ENCODE results near the gene NEGR1.

NEGR1 gene

DNA sequence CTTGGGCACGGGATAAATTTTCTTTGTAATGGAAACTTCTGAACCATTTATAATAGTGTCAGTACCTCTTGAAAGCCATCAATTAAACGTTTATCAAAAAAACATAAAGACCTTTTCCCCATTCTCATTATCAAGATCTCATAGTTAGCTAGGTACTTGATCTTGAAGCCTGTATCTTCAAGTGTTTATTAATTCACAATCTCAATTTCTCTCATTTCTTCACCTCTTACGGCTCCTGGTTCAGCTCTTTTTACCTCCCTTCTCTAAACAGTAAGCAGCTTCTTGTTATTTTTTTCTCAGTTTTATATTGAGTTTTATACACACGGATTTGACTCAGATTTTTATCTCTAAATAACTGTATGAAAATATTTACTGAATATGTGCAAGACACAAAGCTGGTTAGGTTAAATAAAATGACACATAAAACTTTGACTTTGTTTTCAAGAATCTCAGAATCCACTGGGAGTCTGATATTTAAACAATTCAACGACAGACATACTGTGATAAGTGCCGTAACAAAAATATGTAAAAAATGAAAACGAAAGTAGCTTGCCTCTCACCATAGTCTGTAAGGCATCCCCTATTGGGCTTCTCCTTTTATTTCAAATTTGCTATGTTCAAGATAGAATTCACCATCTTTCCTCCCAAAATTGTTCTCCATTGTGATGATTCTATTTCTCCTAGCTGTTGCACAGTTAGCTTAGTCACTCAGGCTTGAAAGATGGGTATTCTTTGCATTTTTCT lies 789.9 kb downstream of the NEGR1 start:
- no peak overlapping the region for H3K4me3 ChIP-seq (ENCODE audit: low read depth, low read length)
- TF ChIP-seq POLR2A (IDR thresholded peaks at IDR 0.05; ENCODE audit: extremely low read depth, insufficient read length) (no peak), MYC (IDR thresholded peaks at IDR 0.05; ENCODE audit: low read depth, low read length) (no peak), MAX (IDR thresholded peaks at IDR 0.05; ENCODE audit: low read depth, low read length) (no peak)
- TF ChIP-seq, protein P1, sequence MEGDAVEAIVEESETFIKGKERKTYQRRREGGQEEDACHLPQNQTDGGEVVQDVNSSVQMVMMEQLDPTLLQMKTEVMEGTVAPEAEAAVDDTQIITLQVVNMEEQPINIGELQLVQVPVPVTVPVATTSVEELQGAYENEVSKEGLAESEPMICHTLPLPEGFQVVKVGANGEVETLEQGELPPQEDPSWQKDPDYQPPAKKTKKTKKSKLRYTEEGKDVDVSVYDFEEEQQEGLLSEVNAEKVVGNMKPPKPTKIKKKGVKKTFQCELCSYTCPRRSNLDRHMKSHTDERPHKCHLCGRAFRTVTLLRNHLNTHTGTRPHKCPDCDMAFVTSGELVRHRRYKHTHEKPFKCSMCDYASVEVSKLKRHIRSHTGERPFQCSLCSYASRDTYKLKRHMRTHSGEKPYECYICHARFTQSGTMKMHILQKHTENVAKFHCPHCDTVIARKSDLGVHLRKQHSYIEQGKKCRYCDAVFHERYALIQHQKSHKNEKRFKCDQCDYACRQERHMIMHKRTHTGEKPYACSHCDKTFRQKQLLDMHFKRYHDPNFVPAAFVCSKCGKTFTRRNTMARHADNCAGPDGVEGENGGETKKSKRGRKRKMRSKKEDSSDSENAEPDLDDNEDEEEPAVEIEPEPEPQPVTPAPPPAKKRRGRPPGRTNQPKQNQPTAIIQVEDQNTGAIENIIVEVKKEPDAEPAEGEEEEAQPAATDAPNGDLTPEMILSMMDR (IDR thresholded peaks at IDR 0.05; ENCODE audit: low read depth, low read length), result no peak
- no peak for DNase-seq (ENCODE audit: low read depth)

DNA sequence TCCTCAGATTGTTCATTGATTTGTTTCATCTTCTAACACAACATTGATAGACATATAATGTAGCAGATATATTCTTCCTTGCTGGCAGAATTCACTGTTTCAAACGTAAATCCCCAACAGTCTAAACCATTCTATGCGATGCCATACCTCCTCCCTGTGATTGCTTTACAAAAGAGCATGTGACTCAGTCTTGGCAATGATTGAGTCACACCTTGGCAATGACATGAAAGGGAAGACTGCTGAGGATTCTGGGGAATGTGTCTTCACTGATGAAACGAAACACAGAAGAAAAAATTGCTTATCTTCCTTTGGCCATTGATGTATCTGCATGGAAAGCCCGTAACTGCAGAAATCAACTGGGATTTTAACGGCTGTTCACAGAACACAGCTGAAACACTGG lies 791.9 kb downstream of the NEGR1 start:
- H3K4me3 ChIP-seq (ENCODE audit: low read depth, low read length), result no peak overlapping the region
- DNase-seq (ENCODE audit: low read depth), result no peak
- no peak for TF ChIP-seq MAX (IDR thresholded peaks at IDR 0.05; ENCODE audit: low read depth, low read length)
- TF ChIP-seq POLR2A (IDR thresholded peaks at IDR 0.05; ENCODE audit: extremely low read depth, insufficient read length), result no peak
- TF ChIP-seq MYC (IDR thresholded peaks at IDR 0.05; ENCODE audit: low read depth, low read length), result no peak
- TF ChIP-seq, protein P1 (IDR thresholded peaks at IDR 0.05; ENCODE audit: low read depth, low read length), result no peak

GRCh38 chr1:71488555-71489252 lies 793.6 kb downstream of the NEGR1 start:
- no peak for DNase-seq (ENCODE audit: low read depth)
- TF ChIP-seq POLR2A (IDR thresholded peaks at IDR 0.05; ENCODE audit: extremely low read depth, insufficient read length) (no peak), MAX (IDR thresholded peaks at IDR 0.05; ENCODE audit: low read depth, low read length) (no peak), MYC (IDR thresholded peaks at IDR 0.05; ENCODE audit: low read depth, low read length) (no peak)
- TF ChIP-seq, protein P1 (IDR thresholded peaks at IDR 0.05; ENCODE audit: low read depth, low read length), result no peak
- H3K4me3 ChIP-seq (ENCODE audit: low read depth, low read length), result no peak overlapping the region

DNA sequence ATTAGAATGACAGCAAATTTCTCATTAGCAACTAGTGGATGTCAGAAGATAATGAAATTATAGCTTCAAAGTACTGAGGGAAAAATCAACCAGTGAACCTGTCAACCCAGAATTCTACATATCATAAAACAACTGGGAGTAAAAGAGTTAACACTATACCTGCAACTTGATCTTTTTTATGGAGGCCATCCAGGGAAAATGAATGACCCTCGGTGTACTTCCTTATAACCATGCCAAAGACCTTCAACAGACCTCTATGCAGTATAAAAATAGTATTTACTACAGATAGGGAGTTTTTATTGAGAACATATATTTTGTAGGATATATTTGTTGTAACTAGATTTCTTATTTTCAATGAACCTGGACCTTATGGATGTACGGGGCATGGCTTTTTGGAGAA lies 809.0 kb downstream of the NEGR1 start:
- no peak overlapping the region for H3K4me3 ChIP-seq (ENCODE audit: low read depth, low read length)
- no peak for DNase-seq (ENCODE audit: low read depth)
- TF ChIP-seq, protein P1 (IDR thresholded peaks at IDR 0.05; ENCODE audit: low read depth, low read length), result no peak
- TF ChIP-seq MAX (IDR thresholded peaks at IDR 0.05; ENCODE audit: low read depth, low read length) (no peak), POLR2A (IDR thresholded peaks at IDR 0.05; ENCODE audit: extremely low read depth, insufficient read length) (no peak), MYC (IDR thresholded peaks at IDR 0.05; ENCODE audit: low read depth, low read length) (no peak)

DNA sequence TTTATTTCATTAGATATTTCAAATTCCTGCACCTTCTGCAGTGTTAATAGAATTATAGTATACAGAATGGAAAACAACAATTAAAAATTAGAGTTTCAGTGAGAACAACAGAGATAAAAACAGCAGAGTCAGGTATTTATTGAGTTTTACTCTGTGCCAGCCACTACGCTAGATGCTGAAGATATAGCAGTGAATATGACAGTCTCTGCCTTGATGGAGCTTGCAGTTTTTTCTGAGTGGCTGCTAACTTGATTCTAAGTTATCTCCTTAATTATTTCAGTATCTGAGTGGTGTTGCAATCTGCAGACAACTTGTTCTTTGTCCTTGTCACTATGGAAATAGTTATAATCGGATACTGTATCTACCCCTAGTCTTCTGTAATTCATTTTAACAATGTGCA lies 817.2 kb downstream of the NEGR1 start:
- H3K4me3 ChIP-seq (ENCODE audit: low read depth, low read length), result no peak overlapping the region
- no peak for DNase-seq (ENCODE audit: low read depth)
- TF ChIP-seq, protein P1 (IDR thresholded peaks at IDR 0.05; ENCODE audit: low read depth, low read length), result no peak
- TF ChIP-seq MAX (IDR thresholded peaks at IDR 0.05; ENCODE audit: low read depth, low read length) (no peak), POLR2A (IDR thresholded peaks at IDR 0.05; ENCODE audit: extremely low read depth, insufficient read length) (no peak), MYC (IDR thresholded peaks at IDR 0.05; ENCODE audit: low read depth, low read length) (no peak)

Measured in NB4 (cell line).